Prostate gland (tissue), 2 donors: ENCODE data around the gene GPC5. TPM values are rescaled to one million over a fixed set of nuclear protein-coding genes. Genes with fewer than 3 reads are reported as not detected.

ENCODE experiments used
- DNase-seq: peaks from one replicate; pipeline ENCODE4 v3.0.0-alpha.2; 2019; ENCODE audit warnings: low spot score
- H3K27ac ChIP-seq, 2 donors: fragments of 200-600 bp; sonication (generic); 2 replicates each; pipeline ENCODE4 v1.5.1; 2017 to 2019
- H3K27me3 ChIP-seq: fragments of 200-600 bp; sonication (generic); replicated peaks from 2 replicates; pipeline ENCODE4 v1.5.1; 2019; ENCODE audit not compliant: insufficient read depth
- H3K36me3 ChIP-seq, 2 donors: fragments of 200-600 bp; sonication (generic); 1 replicate in 1 of 2; 2 replicates in 1 of 2; pipeline versions ENCODE4 v1.5.1 to v1.8.1; 2017 to 2019
- H3K4me1 ChIP-seq: fragments of 200-600 bp; sonication (generic); replicated peaks from 2 replicates; pipeline ENCODE4 v1.5.1; 2019
- H3K4me3 ChIP-seq, 2 donors: fragments of 200-600 bp; sonication (generic); 2 replicates each; pipeline ENCODE4 v1.5.1; 2017 to 2019
- H3K9me3 ChIP-seq: fragments of 200-600 bp; sonication (generic); 2 replicates; pipeline ENCODE4 v1.5.1; 2017
- POLR2A ChIP-seq: fragments of 450-650 bp; IDR thresholded peaks from one replicate; pipeline ENCODE4 v1.6.1; 2016; ENCODE audit warnings: antibody characterized with exemption, mild to moderate bottlenecking
- POLR2AphosphoS5 ChIP-seq: sonication (generic); formaldehyde crosslinking; IDR thresholded peaks from one replicate; pipeline ENCODE4 v1.6.1; 2017; ENCODE audit warnings: antibody characterized with exemption
- WGBS: methylation state at CpG from one replicate; pipeline ENCODE4 v1.1.5; 2018; 5-methylcytosine and 5-hydroxymethylcytosine counted together
- intact Hi-C: fragments of 100-400 bp; cut with DNase I; formaldehyde crosslinking; loops from one replicate; pipeline ENCODE4 v1.14.2; 2022
- total RNA-seq, 2 donors: library from RNA; depleted of rRNA; stranded (reverse); fragments of >200 nt; gene quantifications; one replicate each; pipeline ENCODE4 v1.1.0, GENCODE V29; 2016
- TF ChIP-seq, protein P1 (sequence below), 4 experiments: fragments of 200-600 bp in 2 of 4; fragments of 450-650 bp in 2 of 4; sonication (generic) in 2 of 4; IDR thresholded peaks; 1 replicate in 3 of 4; 2 replicates in 1 of 4; pipeline ENCODE4 v1.5.1; 2016 to 2019; ENCODE audit warnings: antibody characterized with exemption in 4 of 4, mild to moderate bottlenecking in 2 of 4, moderate library complexity in 2 of 4

GPC5 gene
- total RNA-seq, 2 donors from 2014 or later = 0.23 to 35.0 TPM

DNA sequence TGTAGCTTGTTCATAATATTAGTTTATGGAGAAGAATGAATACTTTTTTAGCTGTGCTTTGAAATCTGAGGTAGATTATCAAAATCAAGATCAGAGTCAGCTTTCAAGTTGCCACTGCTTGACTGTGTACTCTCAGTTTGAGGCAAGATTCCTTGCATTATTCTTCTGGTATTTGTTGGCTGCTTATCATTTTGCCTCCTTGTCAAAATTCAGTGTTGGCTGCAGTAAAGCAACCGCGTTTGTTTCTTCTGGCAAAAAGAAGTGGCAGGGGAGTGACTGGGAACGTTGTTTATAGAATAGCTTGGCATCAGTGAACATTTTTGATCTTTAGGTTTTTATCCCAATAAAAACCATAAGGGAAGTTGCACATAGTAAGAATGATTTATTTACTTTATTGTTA, 1408.9 kb downstream of the GPC5 start:
- no peak for DNase-seq
- H3K27ac ChIP-seq = no peak overlapping the region
- H3K36me3 ChIP-seq = no peaks in the 10 kb centered on the region
- no peaks in the 10 kb centered on the region for H3K4me1 ChIP-seq
- H3K4me3 ChIP-seq = no peak overlapping the region
- WGBS = 19% methylated on average over 3 of the region's 3 CpGs
- H3K9me3 ChIP-seq = no peaks in the 10 kb centered on the region
- no peaks in the 10 kb centered on the region for H3K27me3 ChIP-seq
- TF ChIP-seq POLR2AphosphoS5 = peak; percentile 17
- TF ChIP-seq, protein P1, sequence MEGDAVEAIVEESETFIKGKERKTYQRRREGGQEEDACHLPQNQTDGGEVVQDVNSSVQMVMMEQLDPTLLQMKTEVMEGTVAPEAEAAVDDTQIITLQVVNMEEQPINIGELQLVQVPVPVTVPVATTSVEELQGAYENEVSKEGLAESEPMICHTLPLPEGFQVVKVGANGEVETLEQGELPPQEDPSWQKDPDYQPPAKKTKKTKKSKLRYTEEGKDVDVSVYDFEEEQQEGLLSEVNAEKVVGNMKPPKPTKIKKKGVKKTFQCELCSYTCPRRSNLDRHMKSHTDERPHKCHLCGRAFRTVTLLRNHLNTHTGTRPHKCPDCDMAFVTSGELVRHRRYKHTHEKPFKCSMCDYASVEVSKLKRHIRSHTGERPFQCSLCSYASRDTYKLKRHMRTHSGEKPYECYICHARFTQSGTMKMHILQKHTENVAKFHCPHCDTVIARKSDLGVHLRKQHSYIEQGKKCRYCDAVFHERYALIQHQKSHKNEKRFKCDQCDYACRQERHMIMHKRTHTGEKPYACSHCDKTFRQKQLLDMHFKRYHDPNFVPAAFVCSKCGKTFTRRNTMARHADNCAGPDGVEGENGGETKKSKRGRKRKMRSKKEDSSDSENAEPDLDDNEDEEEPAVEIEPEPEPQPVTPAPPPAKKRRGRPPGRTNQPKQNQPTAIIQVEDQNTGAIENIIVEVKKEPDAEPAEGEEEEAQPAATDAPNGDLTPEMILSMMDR (IDR thresholded peaks at IDR 0.05) = no peak
- intact Hi-C loops = no loop called here

DNA sequence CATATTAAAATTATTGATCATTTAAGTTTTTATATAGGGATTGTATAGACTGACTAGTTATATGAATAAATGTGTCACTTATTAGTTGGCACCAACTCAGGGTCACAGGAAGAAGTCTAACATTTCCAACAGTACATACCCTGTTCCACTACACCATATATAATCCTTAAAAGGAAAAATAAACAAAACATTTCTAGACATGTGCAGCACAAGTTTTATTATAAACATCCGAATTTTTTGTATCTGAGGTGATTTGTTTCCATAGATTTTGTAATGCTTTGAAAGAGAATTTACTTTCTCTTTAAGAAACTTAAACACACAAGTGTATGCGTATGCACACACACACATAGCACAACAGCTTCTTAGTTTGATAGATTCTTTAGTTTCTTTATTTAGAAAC, 1409.5 kb downstream of the GPC5 start:
- no peaks in the 10 kb centered on the region for H3K27me3 ChIP-seq
- no peak overlapping the region for H3K27ac ChIP-seq
- TF ChIP-seq POLR2AphosphoS5 (no peak), POLR2A (no peak)
- TF ChIP-seq, protein P1 (IDR thresholded peaks at IDR 0.05) = no peak
- no peaks in the 10 kb centered on the region for H3K36me3 ChIP-seq
- H3K9me3 ChIP-seq = no peaks in the 10 kb centered on the region
- no peak overlapping the region for H3K4me3 ChIP-seq
- WGBS = 65% methylated on average over 2 of the region's 2 CpGs
- DNase-seq = no peak
- intact Hi-C loops = no loop called here
- no peaks in the 10 kb centered on the region for H3K4me1 ChIP-seq

DNA sequence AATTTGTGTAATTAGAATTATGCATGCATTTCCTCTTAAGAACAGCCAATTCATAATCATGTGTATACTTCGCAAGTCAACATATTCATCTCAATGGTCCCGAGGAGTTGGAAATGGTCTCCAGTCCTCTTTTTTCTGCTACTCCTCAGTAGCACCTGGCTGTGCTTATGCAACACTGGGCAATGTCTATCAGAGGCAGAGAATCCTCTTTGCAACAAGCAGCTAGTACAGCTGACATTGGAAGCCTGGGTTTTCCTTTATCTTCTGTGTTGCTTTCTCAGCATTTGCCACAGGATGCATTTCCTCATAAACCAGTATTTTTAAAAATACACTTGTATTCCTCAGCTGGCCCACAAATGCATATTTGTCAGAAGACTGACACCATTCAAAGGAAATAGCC, 1422.9 kb downstream of the GPC5 start:
- H3K36me3 ChIP-seq = no peaks in the 10 kb centered on the region
- WGBS = 84% methylated on average over 2 of the region's 2 CpGs
- intact Hi-C loops = no loop called here
- no peaks in the 10 kb centered on the region for H3K4me1 ChIP-seq
- TF ChIP-seq POLR2AphosphoS5 (no peak), POLR2A (no peak)
- TF ChIP-seq, protein P1 (IDR thresholded peaks at IDR 0.05) = no peak
- H3K4me3 ChIP-seq = no peak overlapping the region
- no peak overlapping the region for H3K27ac ChIP-seq
- no peaks in the 10 kb centered on the region for H3K27me3 ChIP-seq
- DNase-seq = no peak
- H3K9me3 ChIP-seq = no peaks in the 10 kb centered on the region

DNA sequence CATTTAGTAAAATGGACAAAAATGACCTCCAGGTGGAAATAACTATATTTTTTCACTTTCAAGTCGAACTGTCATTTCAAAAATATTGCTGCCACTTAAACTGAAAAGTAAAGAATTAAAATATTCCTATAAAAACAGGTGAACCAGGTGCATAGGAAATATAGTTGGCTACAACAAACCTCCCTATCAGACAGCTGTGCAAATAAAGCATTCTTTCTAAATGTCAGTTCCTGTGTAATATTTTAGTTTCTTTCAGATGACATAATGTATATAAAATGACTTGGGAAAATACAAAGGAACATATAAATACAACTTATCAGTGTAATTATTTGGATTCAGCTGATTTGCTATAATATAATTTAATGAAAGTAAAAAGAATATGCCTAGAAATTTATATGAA, 1424.6 kb downstream of the GPC5 start:
- H3K36me3 ChIP-seq = no peaks in the 10 kb centered on the region
- TF ChIP-seq POLR2AphosphoS5 = no peak
- no peak for TF ChIP-seq POLR2A
- TF ChIP-seq, protein P1 (IDR thresholded peaks at IDR 0.05) = no peak
- no peaks in the 10 kb centered on the region for H3K4me1 ChIP-seq
- H3K4me3 ChIP-seq = no peak overlapping the region
- no peaks in the 10 kb centered on the region for H3K9me3 ChIP-seq
- 23% methylated on average over 1 of the region's 1 CpG for WGBS
- no peak overlapping the region for H3K27ac ChIP-seq
- no peak for DNase-seq
- no peaks in the 10 kb centered on the region for H3K27me3 ChIP-seq
- intact Hi-C loops = no loop called here

DNA sequence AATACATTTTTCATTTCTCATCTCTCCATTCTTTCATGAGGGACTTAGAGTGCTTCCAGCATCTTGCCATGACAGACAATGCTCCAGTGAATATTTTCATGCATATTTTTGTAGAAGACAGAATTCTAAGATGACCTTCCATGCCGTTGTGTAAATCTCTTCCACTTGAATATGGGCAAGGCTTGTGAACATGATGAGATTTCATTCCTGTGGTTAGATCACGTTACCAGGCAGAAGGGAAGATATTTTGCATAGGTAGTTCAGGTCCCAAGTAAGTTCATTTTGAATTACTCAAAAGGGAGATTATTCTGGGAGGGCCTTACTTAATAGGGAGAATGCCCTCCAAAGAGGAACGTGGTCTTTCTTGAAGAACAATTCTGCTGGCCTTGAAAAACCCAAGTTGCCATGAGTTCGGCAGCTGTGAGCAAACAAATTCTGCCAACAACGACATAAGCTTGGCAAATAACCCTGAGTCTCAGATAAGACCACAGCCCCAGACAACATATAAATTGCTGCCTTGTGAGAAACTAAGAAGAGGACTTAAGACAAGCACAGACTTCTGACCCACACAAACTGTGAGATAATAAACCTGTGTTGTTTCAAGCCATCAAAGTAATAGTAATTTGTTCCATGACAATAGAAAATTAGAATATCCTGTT, 1427.6 kb downstream of the GPC5 start:
- Histone ChIP-seq H3K36me3 (no peaks in the 10 kb centered on the region), H3K9me3 (no peaks in the 10 kb centered on the region), H3K4me3 (no peak overlapping the region), H3K4me1 (no peaks in the 10 kb centered on the region), H3K27me3 (no peaks in the 10 kb centered on the region), H3K27ac (no peak overlapping the region)
- intact Hi-C loops = no loop called here
- DNase-seq = no peak
- TF ChIP-seq, protein P1 (IDR thresholded peaks at IDR 0.05) = no peak
- TF ChIP-seq POLR2A (no peak), POLR2AphosphoS5 (no peak)
- 60% methylated on average over 5 of the region's 5 CpGs for WGBS
